GM12873 (cell line): ENCODE results near the gene RNFT2.

Source experiments
- TF ChIP-seq, protein P1 (sequence below): IDR thresholded peaks from 2 replicates; pipeline ENCODE4 v1.5.1; 2012; ENCODE audit warnings: low read depth, mild to moderate bottlenecking, moderate library complexity, low read length, control low read depth; ENCODE audit not compliant: insufficient read depth; ENCODE audit errors: missing control alignments

The RNFT2 gene

GRCh38 chr12:116813271-116814041, 75.3 kb downstream of the RNFT2 start:
- TF ChIP-seq, protein P1, sequence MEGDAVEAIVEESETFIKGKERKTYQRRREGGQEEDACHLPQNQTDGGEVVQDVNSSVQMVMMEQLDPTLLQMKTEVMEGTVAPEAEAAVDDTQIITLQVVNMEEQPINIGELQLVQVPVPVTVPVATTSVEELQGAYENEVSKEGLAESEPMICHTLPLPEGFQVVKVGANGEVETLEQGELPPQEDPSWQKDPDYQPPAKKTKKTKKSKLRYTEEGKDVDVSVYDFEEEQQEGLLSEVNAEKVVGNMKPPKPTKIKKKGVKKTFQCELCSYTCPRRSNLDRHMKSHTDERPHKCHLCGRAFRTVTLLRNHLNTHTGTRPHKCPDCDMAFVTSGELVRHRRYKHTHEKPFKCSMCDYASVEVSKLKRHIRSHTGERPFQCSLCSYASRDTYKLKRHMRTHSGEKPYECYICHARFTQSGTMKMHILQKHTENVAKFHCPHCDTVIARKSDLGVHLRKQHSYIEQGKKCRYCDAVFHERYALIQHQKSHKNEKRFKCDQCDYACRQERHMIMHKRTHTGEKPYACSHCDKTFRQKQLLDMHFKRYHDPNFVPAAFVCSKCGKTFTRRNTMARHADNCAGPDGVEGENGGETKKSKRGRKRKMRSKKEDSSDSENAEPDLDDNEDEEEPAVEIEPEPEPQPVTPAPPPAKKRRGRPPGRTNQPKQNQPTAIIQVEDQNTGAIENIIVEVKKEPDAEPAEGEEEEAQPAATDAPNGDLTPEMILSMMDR = no peak

DNA sequence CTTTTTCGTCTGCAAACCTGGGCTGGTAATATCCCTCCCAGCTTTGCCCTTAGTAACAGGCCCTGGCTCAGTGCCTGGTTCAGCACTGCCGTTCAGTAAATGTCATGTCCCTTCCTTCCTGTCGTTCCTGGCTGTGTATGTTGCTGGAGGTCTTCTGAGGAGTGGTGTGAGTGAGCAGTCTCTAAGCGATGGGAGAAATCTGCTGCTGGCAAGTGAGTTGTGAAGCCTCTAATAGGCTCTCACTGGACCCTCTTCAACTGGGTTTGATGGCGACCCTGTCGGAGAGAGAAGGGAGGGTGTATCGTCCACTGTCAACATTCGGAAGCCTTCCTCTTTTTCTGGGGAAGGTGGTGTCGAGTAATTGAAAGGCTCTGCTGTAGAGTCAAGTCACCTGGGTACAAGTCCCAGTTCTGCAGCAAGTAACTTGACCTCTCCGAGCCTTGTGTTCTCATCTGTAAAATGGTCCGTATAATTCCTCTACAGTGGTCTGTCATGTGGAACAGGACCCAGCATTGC, 80.3 kb downstream of the RNFT2 start:
- TF ChIP-seq, protein P1 = no peak

DNA sequence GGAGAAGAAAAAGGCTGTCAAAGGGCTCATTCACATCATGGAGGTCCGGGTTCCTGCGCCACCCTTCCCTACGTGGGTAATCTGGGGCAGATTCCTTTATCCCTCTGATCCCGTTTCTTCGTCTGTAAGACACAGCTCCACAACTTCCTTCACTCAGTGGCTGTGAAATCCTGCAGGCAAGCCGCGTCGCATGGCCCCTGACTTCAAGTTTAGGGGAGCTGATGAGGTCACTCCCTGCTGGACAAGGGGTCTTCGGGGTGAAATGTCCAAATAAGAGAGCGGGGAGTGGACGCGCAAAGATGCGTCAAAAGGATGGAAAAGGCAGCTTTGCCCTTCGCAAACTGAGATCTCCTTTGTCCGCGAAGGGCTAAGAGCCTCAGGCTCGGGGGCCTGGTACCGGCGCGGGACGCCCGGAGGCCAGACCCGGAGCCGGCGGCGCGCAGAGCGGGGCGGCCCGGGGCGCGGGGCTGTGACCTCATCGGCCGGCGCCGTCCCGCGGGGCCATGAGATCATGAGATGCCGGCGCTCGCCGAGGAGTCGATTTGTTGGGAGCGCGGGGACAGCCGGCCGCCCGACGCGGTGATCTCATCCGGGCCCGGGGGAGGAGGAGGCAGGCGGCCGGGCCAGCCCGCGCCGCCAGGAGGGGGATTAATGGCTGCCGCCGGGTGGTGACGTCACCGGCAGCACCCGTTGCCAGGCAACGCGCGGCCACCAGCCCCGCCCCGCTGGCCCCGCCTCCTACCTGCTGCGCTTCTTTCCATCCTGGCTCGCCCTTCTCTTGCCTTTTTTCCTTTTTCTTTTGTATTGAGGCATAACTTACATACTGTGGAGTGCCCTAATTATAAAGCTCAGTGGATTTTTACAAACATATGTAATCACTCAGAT, 81.1 kb downstream of the RNFT2 start:
- TF ChIP-seq, protein P1 = no peak

DNA sequence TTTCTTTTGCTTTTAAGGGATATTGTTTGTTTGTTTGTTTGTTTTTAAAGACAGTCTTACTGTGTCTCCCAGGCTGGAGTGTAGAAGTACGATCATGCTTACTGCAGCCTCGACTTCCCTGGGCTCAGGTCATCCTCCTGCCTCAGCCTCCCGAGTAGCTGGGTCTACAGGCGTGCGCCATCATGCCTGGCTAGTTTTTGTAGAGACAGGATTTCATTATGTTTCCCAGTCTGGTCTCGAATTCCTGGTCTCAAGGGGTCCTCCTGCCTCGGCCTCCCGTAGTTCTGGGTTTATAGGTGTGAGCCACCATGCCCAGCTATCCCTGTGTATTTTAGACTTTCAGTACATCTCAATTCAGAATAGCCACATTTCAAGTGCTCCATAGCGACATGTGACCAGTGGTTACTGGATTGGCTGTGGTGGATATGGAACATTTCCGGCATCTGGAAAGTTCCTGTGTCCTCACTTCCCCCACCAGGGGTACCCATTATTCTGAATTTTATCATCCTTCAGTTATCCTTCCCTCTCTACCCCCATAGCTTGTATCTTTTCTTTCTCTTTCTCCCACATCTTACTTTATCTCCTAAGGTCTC, 82.0 kb downstream of the RNFT2 start:
- TF ChIP-seq, protein P1 = no peak

- TF ChIP-seq, protein P1 = no peak
These were observed 83.2 kb downstream of the RNFT2 start for GRCh38 chr12:116821291-116821690.

DNA sequence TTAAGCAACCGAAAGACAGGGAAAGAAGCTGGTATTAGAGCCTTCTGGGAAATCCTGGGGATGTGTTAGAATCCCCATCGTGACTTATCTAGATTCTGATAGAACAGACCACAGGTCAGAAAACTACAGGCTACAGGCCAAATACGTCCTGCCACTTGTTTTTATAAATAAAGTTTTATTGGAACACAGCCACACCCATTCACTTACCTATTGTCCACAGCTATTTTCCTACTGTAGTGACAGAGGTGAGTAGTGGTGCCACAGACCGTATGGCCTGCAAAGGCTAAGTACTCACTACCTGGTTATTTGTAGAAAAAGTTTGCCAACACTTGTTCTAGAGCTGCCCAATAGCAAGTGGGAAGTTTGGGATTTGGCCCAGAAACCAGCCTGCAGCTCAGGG, 89.3 kb downstream of the RNFT2 start:
- TF ChIP-seq, protein P1 = no peak

DNA sequence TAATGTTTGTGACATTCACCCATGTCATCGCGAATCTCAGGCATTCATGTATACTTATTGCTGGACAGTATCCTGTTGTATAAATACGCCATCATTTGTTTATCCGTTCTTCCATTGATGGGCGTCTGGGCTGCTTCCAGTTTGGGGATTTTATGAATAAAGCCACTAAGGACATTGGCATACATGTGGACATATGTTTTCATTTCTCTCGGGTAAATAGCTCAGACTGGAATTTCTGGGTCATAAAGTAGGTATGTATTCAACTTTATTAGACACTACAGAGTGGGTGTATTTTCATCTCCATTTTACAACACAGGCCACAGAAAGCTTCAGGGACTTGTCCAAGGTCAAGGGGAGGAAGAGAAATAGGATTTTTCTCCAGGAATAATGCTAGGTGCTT, 94.2 kb downstream of the RNFT2 start:
- TF ChIP-seq, protein P1 = no peak
